Spleen (tissue), 7 donors: ENCODE measurements around the gene BAHD1.

Experiments used
- POLR2A ChIP-seq, 3 donors: fragments of 450-650 bp; IDR thresholded peaks; one replicate each; pipeline ENCODE4 v1.5.1; 2017; ENCODE audit warnings: antibody characterized with exemption in 3 of 3, mild to moderate bottlenecking in 1 of 3
- POLR2AphosphoS5 ChIP-seq, 3 donors: sonication (generic); formaldehyde crosslinking; IDR thresholded peaks; one replicate each; pipeline ENCODE4 v1.5.1; 2017; ENCODE audit warnings: antibody characterized with exemption in 3 of 3
- TF ChIP-seq, protein P1 (sequence below), 11 experiments: fragments of 200-600 bp in 7 of 11; fragments of 450-650 bp in 4 of 11; sonication (generic) in 4 of 11; IDR thresholded peaks in 8 of 11; conservative IDR thresholded peaks in 3 of 11; 1 replicate in 7 of 11; 2 replicates in 4 of 11; pipeline versions ENCODE4 v1.4.0 to v1.8.0; 2016 to 2021; ENCODE audit warnings: antibody characterized with exemption in 11 of 11, inconsistent platforms in 4 of 11, mild to moderate bottlenecking in 1 of 11
- donor health status: DM: no; HTN: no; CAD: no; lungs with moderate emphysema.
- donor health status: DM: no; HTN: no; CAD: no.
- donor health status: DM: no; HTN: no; CAD: no.

DNA sequence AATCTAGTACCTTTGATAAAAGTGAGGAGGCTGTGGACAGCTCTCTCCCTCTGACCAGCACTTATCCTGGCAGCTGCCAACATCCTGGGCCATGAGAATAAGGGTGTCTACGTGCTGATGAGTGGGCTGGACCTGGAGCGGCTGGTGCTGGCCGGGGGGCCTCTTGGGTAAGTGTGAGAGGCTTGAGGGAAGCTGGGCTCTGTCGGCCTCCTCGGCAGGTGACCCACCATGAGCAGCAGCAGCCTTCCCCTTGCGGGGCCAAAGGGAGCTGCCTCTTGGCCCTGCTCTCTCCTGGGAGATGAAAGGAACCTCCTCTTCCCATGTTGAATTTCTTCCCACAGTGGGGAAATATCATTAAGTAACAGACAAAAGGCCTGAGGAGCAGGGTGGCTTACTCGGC lies 25.9 kb upstream of the BAHD1 start:
- TF ChIP-seq POLR2A (IDR thresholded peaks at IDR 0.05) = no peak
- peak in 1 of 3 donors; percentile 25 for TF ChIP-seq POLR2AphosphoS5 (IDR thresholded peaks at IDR 0.05)
- TF ChIP-seq, protein P1, sequence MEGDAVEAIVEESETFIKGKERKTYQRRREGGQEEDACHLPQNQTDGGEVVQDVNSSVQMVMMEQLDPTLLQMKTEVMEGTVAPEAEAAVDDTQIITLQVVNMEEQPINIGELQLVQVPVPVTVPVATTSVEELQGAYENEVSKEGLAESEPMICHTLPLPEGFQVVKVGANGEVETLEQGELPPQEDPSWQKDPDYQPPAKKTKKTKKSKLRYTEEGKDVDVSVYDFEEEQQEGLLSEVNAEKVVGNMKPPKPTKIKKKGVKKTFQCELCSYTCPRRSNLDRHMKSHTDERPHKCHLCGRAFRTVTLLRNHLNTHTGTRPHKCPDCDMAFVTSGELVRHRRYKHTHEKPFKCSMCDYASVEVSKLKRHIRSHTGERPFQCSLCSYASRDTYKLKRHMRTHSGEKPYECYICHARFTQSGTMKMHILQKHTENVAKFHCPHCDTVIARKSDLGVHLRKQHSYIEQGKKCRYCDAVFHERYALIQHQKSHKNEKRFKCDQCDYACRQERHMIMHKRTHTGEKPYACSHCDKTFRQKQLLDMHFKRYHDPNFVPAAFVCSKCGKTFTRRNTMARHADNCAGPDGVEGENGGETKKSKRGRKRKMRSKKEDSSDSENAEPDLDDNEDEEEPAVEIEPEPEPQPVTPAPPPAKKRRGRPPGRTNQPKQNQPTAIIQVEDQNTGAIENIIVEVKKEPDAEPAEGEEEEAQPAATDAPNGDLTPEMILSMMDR (IDR thresholded peaks at IDR 0.05 in 8 of 11, conservative IDR thresholded peaks at IDR 0.05 in 3 of 11) = no peak
